ENCODE measurements around the gene CACNA1G.
A peak's percentile ranks its signal among the peaks of the same experiment; 100 is the strongest.

Gene CACNA1G

DNA sequence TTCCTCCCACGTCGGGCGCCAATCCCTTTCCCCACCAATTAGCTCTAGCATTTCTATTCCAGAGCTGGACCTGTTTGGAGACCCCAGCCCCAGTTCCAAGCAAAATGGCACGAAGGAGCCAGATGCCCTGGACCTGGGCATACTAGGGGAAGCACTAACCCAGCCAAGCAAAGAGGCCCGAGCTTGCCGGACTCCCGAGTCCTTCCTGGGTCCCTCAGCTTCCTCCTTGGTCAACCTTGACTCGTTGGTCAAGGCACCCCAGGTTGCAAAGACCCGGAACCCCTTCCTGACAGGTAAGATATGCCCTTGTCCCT is 19.2 kb upstream of the CACNA1G start:
- DNase-seq (ENCODE audit: low spot score), result no peak
- ChIA-PET CTCF (interaction anchor here (0.6 to 1.9 kb wide), 6 partner anchors 10 to 271 kb away, joined by 3 to 9 read pairs (median 4); partner anchors contain the start of gene LRRC59), POLR2A (ENCODE audit: low non-redundant PET) (interaction anchor here (1.0 kb wide), 1 partner anchor 54 kb away, joined by 3 read pairs; no protein-coding TSS in a partner anchor)
- peak overlapping the region; percentile 83 for H3K27ac ChIP-seq
- TF ChIP-seq, protein P1, sequence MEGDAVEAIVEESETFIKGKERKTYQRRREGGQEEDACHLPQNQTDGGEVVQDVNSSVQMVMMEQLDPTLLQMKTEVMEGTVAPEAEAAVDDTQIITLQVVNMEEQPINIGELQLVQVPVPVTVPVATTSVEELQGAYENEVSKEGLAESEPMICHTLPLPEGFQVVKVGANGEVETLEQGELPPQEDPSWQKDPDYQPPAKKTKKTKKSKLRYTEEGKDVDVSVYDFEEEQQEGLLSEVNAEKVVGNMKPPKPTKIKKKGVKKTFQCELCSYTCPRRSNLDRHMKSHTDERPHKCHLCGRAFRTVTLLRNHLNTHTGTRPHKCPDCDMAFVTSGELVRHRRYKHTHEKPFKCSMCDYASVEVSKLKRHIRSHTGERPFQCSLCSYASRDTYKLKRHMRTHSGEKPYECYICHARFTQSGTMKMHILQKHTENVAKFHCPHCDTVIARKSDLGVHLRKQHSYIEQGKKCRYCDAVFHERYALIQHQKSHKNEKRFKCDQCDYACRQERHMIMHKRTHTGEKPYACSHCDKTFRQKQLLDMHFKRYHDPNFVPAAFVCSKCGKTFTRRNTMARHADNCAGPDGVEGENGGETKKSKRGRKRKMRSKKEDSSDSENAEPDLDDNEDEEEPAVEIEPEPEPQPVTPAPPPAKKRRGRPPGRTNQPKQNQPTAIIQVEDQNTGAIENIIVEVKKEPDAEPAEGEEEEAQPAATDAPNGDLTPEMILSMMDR (conservative IDR thresholded peaks at IDR 0.05; ENCODE audit: low read depth), result no peak

DNA sequence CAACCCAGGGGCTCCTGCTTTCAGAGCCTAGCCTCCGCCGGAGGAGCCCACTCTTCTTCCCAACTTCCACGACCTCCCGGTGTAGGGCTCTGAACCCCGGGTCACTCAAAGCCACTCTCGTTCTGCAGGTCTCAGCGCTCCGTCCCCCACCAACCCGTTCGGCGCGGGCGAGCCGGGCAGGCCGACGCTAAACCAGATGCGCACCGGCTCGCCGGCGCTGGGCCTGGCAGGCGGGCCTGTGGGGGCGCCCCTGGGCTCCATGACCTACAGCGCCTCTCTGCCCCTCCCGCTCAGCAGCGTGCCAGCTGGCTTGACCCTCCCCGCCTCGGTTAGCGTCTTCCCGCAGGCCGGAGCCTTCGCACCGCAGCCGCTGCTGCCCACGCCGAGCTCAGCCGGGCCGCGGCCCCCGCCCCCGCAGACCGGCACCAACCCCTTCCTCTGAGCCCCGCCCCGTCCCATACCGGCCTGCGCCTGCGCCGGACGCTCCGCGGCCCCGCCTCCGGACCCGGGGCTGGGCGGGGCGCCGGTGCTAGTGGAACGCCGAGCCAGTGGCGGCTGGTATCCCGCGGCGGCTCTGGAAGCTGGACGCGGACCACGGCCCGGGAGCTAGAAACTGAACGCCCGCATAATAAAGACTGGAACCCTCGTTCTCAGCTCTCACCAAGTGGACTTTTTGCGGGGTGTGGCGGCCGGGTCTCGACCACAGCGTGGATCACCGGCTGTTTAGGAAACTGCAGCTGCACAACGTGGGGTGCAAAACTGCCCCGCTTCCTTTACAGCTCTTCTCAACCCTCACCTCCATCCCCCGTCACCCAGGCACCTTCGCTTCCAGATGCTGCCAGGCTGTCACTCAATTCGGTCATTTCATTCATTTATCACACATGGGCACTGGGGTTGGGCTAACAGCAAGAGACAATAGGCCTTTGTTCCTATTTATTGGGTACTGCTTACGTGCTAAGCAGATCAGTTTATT is 18.5 kb upstream of the CACNA1G start:
- TF ChIP-seq, protein P1 (conservative IDR thresholded peaks at IDR 0.05; ENCODE audit: low read depth), result peak; percentile 38
- peak overlapping the region; percentile 83 for H3K27ac ChIP-seq
- CTCF ChIA-PET, result interaction anchor here (0.6 to 1.9 kb wide), 12 partner anchors 8 to 507 kb away, joined by 3 to 9 read pairs (median 4); partner anchors contain the start of gene LRRC59
- DNase-seq (ENCODE audit: low spot score), result peak; percentile 93
- POLR2A ChIA-PET (ENCODE audit: low non-redundant PET), result interaction anchor here (1.0 kb wide), 1 partner anchor 59 kb away, joined by 6 read pairs; no protein-coding TSS in a partner anchor

DNA sequence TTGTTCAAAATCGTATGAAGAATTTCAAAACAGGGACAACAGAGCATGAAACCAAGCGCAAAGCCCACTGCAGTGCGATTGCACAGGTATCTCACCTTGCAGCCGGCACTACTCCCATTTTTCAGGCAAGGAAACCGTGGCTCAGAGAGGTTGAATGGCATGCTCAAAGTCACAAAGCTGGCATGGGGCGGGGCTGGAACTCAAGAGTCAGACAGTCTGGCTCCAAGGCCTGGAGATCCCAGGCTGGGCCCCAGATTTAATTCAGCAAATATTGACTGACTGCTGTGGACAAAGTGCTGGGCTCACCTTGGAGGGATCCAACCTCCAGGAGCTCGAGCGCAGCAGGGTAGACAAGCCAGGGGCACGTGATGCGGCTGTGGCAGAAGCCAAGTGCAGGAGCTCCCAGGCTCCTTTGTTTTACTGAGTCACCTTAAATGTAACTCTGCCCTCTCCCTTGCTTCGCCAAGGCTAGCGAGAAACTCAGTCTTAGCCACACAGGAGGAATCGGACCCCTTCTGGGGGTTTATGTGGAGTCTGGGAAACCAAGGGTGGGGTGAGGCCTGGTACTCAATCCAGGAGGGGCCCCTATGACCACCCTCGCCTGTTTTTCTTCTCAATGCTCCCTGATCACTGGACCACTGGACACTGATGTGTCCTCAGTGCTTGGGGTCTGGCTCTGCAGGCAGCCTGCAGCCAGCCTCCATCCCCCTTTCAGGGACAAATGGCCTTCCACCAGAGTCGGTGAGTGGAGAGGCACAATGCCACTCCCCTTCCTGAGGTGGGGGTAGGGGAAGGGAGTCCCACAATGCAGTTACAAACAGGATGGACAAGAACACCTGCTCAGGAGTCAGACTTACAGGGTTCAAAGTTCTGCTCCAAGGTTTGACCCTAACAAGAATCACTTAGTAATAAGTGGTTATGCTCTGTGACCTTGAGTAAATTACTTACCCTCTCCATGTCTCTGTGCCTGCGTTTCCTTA is 17.4 kb upstream of the CACNA1G start:
- CTCF ChIA-PET, result interaction anchor here (0.5 to 1.9 kb wide), 11 partner anchors 9 to 87 kb away, joined by 3 to 9 read pairs (median 3); no protein-coding TSS in a partner anchor
- POLR2A ChIA-PET (ENCODE audit: low non-redundant PET), result interaction anchor here (1.0 kb wide), 1 partner anchor 60 kb away, joined by 6 read pairs; no protein-coding TSS in a partner anchor
- TF ChIP-seq, protein P1 (conservative IDR thresholded peaks at IDR 0.05; ENCODE audit: low read depth), result no peak
- peak overlapping the region; percentile 83 for H3K27ac ChIP-seq
- no peak for DNase-seq (ENCODE audit: low spot score)

DNA sequence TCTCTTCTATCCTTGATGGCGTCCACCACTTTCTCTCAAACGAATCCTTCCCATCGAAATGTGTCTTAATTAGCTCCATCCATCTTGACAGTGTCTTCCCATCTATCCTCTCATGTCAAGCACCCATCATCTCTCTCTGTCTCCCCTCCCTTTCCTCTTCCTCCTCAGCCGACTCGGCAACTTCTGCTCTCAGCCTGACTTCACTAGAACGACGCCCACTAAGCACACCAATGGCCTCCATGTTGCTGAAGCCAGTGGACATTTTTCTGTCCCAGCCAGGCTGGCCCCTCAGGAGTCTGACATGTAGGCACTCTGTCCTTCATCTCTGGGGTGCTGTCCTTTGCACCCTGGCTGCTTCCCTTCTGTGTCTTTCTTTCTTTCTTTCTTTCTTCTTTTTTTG is 16.0 kb upstream of the CACNA1G start:
- TF ChIP-seq, protein P1 (conservative IDR thresholded peaks at IDR 0.05; ENCODE audit: low read depth), result no peak
- CTCF ChIA-PET, result interaction anchor here (0.6 to 1.1 kb wide), 2 partner anchors 22 to 61 kb away, joined by 3 to 4 read pairs; no protein-coding TSS in a partner anchor
- POLR2A ChIA-PET (ENCODE audit: low non-redundant PET), result no interaction called here
- DNase-seq (ENCODE audit: low spot score), result no peak
- H3K27ac ChIP-seq, result no peak overlapping the region

DNA sequence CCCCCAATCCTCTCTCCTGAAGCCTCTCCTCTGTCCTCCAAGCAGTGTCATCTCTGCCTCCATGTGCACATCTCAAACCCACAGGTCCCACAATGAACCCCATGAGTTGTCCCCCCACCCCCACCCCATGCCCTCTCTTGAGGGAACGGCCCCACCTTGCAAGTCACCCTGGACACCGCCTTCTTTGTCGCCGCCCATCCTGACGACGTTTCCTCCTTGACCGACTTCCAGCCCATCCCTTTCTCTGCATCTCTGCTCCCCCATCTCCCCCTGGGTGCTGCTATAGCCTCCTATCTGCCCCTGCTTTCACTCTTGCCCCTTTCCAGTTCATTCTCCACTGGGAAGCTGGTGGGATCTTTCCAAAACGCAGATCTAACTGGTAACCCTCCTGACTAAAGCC is 15.2 kb upstream of the CACNA1G start:
- POLR2A ChIA-PET (ENCODE audit: low non-redundant PET), result no interaction called here
- CTCF ChIA-PET, result interaction anchor here (0.6 to 0.7 kb wide), 2 partner anchors 81 to 318 kb away, joined by 3 read pairs; no protein-coding TSS in a partner anchor
- no peak for DNase-seq (ENCODE audit: low spot score)
- H3K27ac ChIP-seq, result no peak overlapping the region
- TF ChIP-seq, protein P1 (conservative IDR thresholded peaks at IDR 0.05; ENCODE audit: low read depth), result no peak

Measured in RWPE1 (cell line).